HG03139 (cell line): ENCODE measurements around the gene IL7R.
"Not testable (repeated sequence)": the region's sequence is repeated elsewhere in the genome, so short reads cannot be mapped to it uniquely, and the experiment has no call there.

ENCODE experiments used
- ATAC-seq: cut with Tn5 transposase; IDR thresholded peaks from one replicate; pipeline ENCODE4 v1.9.1; 2021; ENCODE audit not compliant: unreplicated experiment

IL7R gene

DNA sequence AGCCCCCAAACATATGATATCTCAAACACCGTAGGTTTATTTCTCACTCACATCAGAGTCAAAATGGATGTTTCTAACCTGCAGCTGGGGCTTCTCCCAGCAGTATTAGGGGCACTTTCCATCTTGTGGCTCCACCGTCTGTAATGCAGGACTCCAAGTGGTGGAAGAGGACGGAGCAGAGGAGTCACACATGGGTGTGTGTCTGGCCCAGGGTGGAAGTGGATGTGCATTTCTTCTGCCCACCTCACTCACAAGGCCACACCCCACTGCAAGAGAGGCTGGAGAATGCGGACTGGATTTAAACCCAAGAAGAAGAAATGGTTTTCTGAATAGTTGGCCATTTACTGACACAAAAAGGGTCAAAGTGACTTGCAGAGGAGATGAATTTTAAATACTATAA lies 13.9 kb downstream of the IL7R start:
- ATAC-seq = no peak

DNA sequence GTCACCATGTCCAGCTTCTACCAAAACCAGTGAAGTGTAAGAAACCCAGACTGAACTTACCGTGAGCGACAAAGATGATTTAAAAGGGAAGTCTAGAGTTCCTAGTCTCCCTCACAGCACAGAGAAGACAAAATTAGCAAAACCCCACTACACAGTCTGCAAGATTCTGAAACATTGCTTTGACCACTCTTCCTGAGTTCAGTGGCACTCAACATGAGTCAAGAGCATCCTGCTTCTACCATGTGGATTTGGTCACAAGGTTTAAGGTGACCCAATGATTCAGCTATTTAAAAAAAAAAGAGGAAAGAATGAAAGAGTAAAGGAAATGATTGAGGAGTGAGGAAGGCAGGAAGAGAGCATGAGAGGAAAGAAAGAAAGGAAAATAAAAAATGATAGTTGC lies 19.8 kb downstream of the IL7R start:
- ATAC-seq = no peak

DNA sequence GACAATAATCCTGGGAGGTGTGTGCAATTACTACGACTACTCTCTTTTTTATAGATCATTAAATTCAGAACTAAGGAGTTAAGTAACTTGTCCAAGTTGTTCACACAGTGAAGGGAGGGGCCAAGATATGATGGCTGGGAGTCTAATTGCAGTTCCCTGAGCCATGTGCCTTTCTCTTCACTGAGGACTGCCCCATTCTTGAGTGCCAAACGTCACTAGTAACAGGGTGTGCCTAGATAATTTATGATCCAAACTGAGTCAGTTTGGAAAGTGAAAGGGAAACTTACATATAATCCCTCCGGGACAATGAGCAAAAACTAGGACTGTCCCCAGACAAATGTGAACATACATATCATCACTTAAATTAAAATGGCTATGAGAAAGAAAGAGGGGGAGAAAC lies 20.2 kb downstream of the IL7R start:
- no peak for ATAC-seq

DNA sequence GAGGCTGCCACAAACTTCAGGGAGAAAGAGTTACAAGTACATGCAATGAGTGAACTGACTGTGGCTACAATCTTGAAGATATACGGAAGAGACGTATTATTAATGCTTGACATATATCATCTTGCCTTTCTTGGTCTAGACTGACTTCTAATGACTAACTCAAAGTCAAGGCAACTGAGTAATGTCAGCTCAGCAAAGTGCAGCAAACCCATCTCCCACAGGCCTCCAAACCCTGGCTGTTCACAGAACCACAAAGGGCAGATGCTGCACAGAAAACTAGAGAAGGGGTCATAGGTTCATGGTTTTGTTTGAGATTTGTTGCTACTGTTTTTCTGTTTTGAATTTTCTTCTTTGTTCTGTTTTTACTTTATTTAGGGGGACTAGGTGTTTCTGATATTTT lies 21.0 kb downstream of the IL7R start:
- ATAC-seq = no peak

DNA sequence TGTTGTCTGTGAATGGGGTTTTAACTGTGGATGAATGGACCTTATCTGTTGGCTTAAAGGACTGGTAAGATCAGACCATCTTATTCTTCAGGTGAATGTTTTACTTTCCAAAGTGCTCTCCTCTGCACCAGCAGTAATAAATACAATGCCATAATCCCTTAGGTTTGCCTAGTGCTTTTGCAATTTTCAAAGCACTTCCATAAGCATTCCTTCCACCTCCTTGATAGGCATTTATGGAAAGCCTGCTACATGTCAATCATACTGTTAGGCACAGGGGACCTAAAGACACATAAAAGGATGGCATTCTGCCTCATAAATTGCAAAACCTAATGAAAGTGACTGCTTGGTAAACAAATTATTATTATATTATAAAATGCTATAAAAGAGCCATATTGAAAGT lies 21.4 kb downstream of the IL7R start:
- ATAC-seq = no peak

DNA sequence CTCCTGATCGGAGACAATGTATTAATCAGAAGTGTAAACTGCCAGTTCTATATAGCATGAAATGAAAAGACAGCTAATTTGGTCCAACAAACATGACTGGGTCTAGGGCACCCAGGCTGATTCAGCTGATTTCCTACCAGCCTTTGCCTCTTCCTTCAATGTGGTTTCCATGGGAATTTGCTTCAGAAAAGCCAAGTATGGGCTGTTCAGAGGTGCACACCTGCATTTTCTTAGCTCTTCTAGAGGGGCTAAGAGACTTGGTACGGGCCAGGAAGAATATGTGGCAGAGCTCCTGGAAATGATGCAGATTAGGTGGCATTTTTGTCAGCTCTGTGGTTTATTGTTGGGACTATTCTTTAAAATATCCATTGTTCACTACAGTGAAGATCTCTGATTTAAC lies 22.4 kb downstream of the IL7R start:
- no peak for ATAC-seq

DNA sequence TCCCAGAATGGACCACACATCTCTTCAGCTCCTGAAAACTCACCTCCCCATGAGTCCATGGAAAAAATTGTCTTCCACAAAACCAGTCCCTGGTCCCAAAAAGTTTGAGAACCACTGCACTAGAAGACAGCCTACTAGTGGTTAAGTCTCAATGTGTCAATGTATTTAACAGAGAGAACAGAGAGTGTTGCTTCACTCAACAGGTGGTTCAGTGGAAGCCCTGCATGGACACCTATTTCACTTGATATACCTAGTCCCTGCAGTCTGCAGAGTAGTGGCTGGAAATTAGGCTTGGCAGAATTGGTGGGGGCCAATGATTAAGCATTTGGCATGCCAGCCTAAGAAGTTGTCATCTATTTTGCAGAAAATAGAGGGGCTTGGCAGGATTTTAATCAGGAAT lies 23.0 kb downstream of the IL7R start:
- ATAC-seq = no peak

DNA sequence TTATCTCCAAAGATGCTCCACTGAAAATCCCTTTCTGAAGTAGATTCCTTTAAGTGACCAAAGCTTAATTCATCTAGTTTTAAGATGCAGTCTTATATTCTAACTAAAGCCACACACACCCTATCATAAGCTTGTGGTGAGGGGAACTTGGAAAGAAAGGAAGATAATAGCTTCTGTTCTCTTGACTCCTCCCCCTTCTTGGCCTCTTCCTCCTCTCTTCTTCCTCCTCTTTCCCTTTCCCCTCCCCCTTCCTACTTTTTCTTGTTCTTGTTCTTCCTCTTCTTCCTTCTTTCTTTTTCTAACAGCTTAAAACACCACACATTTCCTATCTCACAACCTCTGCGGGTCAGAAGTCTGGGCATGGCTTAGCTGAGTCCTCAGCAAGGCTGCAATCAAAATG lies 23.5 kb downstream of the IL7R start:
- no peak for ATAC-seq

DNA sequence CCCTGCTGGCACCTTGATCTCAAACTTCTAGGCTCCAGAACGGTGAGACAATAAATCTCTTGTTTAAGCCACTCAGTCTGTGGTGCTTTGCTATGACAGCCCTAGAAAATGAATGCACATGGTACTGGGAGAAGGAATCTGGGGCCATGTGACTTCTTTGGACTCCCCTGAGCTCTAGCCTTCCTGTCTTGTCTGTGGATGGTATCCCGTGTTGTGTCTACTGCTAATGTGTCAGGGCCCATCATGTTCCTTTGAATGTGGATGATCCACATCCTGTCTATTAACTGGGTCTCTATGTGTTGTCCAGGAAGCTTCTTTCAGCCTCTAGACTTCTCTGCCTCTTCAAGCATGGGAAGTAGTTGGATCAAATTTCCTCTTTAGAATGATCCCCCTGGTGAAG lies 25.1 kb downstream of the IL7R start:
- ATAC-seq = no peak

DNA sequence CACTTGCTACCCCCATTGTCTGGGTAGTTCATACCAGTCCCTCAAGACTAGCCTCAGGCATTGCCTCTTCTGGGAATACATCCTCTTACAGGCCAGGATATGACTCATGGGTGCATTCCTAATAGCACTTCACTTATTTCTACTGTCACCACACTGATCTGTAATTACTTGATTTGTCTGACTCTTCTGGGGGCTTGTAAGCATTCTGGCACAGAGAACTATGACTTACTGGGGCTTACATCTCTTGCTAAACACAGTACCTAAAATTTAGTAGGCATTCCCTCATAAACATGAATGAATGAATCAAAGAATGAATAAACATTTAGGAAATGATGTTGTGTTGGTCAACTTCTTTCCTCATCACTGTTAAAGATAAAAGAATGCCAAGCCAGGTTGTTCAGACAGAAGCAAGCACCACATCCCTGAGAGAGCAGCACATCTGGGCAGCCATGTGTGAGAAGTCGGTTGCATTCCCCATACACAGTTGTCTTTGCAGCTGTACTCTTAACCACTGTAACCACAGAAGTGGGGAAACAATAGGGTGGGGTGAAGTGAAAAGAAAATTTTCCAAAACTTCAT lies 27.6 kb downstream of the IL7R start:
- no peak for ATAC-seq

DNA sequence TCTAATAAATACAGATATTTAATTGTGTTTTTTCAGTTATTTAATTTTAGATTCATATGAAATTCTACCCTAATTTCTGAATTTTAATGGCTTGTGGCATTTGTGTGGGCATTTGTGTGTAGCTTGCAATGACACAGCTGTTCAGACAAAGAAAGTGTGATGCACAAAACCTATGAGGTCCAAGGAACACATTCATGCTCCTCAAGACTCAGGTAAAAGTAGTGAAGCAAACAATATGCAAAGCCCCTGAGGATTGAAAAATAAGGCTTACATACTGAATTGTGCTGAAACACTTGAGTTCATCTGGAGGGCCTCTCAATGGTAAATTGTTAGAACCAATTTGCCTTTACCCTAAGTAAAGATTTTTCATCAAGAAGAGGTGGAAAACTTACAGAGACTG lies 28.1 kb downstream of the IL7R start:
- ATAC-seq = no peak

DNA sequence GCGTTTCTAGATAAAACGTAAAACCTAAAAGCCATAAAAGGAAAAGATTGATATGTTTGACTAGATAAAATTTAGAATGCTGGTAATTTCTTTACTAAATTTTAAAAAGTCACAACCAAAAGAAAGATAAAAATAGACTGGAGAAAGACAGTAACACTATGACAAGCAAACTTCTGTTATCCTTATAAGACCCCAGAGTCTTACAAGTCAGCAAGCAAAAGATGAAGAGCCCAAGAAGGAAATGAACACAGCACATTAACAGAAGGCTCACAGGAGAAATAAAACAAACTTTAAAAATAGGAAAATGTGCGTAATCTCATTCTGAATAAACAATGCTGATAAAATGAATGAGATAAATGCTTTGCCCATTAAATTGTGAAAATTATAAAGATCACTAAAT lies 29.7 kb downstream of the IL7R start:
- no peak for ATAC-seq

DNA sequence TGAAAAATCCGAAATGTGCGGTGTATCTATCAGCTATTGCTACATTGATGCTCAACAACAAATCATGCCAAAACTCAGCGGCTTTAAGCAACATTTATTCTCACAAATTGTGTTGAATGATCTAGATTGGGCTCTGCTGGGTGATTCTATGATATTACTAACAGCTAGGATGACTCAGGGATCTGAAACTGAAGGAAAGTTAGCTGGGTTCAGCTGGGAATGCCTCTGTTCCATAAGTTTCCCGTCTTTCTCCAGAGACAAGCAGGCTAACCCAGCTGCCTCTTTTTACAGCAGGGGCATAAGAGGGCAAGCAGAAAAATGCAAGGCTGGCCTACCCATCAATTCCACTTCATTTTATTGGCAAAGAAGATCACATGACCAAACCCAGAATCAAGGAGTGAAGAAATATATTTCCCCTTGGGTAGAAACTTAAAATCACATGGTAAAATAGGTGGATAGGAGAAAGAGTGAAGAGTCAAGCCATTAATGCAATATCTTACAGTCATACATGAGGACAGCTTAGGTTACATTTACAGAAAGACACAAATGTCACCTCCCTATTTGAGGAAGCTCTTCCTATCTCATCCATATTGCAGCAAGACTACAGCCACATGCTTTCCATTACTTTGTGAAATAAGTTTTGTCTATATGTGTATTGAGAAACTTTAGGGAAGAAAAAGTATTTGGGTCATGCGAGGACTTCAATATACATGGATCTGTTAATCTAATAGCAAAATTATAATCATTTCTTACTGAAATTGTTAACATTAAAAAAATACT lies 30.8 kb downstream of the IL7R start:
- no peak for ATAC-seq

DNA sequence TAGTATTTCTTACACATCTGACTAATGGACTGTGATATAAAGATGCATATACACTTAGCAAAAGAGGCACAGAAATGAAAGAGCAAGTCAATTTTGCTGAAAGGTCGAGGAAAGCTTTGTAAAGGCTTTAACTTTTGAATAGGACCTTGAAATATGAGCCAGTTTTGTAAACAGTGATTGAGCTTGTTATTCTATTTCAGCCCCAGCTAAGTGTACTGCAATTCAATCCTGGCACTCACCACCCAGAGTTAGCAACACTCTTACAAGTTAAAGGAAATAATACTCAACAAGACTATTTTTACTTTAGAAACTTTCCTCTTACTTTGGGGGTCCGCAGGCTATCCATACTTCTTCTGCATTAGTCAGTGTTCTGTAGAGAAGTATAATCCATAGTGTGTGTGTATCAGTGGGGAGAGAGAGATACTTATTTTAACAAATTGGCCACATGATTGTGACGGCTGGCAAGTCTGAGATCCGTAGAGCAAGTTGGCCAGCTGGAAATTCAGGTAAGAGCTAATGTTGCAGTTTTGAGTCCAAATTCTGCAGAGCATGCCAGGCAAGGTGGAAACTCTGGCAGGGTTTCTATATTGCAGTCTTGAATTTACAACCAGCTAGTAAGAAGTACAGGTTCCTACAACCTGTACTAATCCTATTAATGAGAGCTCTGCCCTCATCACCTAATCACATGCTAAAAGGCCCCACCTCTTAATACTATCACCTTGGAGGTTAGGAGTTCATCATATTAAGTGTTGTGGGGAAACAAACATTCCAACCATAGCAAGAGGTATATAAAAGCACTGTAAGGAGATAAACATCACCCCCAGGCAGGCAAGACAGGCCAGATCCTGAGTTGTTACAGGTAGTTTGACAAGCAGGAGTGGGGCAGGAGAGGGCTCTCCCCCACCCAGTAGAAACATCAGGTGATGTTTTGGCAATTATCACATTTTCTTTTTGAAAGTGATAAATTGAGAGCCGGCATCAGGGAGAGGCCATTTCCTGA lies 33.6 kb downstream of the IL7R start:
- no peak for ATAC-seq

DNA sequence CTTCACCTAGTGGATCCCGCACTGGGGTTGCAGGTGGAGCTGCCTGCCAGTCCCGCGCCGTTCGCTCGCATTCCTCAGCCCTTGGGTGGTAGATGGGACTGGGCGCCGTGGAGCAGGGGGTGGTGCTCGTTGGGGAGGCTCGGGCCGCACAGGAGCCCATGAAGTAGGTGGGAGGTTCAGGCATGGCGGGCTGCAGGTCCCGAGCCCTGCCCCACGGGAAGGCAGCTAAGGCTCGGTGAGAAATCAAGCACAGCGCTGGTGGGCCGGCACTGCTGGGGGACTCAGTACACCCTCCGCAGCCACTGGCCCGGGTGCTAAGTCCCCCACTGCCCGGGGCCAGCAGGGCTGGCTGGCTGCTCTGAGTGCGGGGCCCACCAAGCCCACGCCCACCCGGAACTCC lies 36.1 kb downstream of the IL7R start:
- ATAC-seq = not testable (repeated sequence)

DNA sequence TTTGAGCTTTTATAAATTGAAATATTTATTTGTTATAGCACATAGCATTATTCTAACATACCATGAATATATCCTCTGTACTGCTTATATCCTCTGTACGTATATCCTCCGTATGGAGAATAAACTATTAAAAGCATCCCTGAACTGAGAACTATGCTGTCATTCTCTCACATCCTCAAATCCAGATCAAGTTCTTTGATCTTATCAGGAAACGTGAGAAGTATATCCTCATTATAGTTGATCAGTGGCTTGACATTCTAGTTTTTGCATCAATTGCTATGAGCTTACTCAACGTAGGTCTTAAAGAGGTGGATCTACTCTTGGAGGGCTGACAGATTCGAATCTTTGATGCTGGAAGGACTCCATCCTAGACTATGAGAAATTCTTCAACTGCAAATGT lies 37.4 kb downstream of the IL7R start:
- no peak for ATAC-seq

DNA sequence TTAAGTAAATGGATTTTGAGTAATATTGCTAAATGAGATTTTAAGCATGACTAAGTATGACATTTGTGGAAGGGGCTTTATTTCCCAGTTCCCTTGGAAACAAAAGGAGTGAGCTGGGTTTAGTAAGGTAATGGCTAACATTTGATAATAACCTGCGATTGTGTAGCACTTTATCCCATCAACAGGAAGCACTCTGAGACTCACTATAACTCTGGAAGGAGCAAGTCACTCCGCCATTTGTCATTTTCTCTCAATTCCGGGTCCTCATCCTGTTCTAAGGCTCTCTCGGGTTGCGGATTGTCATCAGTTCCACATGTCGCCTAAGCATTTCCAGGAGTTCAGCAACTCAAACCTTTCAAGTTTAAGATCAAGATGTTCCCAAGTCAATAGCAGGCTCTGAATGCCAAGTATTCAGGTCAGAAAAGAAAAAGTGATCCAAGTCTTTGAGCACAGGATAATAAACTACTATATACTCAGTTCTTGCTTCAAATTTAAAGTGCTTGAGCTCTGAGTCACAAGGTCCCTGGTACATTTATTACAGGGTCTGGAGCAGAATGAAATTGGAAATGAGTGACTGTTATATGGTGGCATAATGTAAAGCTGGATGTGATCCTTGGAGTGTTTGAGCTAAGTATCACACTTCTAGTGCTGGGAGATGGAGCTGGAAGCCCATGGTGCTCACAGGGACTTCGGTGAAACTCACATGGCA lies 42.4 kb downstream of the IL7R start:
- no peak for ATAC-seq

DNA sequence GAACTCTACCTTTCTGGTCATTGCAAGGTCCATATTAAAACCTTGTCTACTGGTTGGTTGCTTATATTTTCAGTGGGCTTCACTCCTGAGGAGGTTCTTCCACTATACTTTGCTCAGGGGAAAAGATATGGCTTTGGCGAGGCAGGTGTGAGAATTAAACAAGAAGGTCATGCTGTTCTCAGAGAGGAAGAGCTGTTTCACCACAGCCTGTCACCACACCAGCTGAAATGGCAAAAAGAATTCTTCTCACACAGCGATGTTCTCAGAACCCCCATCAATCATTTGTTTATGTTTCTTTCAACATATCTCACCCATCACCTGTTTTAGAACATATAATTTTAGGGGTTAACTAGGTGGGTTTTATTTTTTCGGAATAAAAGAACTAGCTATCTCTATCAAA lies 43.1 kb downstream of the IL7R start:
- no peak for ATAC-seq

DNA sequence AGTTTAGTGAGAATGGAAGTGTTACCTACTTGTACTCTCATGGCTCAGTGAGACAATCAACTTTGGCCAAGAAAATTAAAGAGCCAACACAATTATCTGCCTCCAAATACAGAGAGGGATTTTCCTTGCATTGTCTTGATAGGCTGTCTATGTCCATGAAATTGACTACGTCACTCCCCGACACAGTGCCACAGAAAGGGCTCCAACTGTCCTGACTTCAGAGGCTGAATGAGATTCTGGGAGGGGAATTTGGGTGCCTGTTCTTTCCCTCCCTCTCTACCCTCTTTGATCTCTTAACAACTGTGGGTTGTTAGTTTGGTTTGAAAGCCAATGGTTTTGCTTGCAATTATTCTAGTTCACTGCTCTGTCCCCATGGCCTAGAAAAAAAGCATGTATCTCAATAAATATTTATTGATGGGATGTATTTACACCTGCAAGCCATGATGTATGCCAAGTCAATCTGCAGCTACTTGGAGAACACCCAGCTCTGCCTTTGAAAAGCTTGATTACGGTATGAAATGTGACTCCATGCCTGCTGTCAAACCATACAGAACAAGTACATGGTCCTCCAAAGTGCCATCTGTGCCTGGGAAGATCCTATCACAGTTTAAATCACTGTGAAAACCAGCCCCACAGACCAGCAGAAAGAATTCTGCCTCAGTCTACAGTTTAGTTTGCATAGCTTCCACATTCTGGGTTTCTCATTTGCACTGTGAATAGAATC lies 44.4 kb downstream of the IL7R start:
- no peak for ATAC-seq

DNA sequence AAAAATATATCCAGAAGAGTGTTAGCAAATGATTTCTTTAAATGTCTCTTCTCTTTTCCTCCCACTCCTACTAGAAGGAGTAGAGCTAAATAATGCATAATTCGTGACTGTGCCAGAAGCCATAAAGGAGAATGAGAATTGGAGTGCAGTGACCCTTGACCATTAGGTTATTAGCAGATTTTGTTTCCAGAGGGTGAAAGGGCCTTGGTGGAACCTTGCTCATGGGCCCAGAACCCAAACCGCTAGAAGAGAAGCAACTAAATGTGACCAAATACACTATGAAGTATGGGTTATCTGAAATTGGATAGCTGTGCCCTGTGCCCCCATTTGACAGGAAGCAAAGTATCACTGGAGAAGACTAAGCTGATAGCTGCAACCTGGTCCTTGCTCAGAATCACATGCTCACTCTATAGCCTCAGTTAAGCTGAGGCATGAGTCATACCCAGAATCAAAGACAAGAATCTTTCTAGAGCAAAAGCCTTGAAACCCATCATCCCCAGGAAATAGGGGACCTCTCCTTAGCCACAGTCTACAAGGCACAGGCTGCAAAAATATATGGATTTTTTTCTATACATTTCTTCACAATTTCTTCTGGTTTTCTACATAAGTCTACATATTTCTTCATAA lies 45.5 kb downstream of the IL7R start:
- ATAC-seq = no peak
